Erythroblast (primary cell): ENCODE data around the gene ERC2.

Source experiments
- GATA1 ChIP-seq: IDR thresholded peaks from 2 replicates; pipeline ENCODE4 v1.6.1; 2011; ENCODE audit warnings: low read depth, mild to moderate bottlenecking, control low read depth, low read length, moderate library complexity
- POLR2A ChIP-seq: IDR thresholded peaks from 2 replicates; pipeline ENCODE4 v1.6.1; 2011; ENCODE audit warnings: mild to moderate bottlenecking, low read length

GRCh38 chr3:55604846-55605245 lies 863.4 kb downstream of the ERC2 start:
- TF ChIP-seq POLR2A, result no peak
- no peak for TF ChIP-seq GATA1
